Measurements from ENCODE around the gene TTC17. TPM values are rescaled to one million over a fixed set of nuclear protein-coding genes. Genes with fewer than 3 reads are reported as not detected.

TTC17 gene
- total RNA-seq, 1 donor from 2014 or later: 94.9 TPM

- TF ChIP-seq CTCF (conservative IDR thresholded peaks at IDR 0.05): no peak
- Mint-ChIP-seq H3K4me3 (no peak overlapping the region), H3K36me3 (peaks cover 27% of the 10 kb centered on the region), H3K4me1 (ENCODE audit: unreplicated experiment) (no peaks in the 10 kb centered on the region), H3K27me3 (no peaks in the 10 kb centered on the region), H3K9me3 (no peaks in the 10 kb centered on the region), H3K27ac (no peak overlapping the region)
- DNase-seq (ENCODE audit: extremely low spot score, unreplicated experiment): no peak
These were observed 76.2 kb downstream of the TTC17 start for GRCh38 chr11:43434893-43435292.

DNA sequence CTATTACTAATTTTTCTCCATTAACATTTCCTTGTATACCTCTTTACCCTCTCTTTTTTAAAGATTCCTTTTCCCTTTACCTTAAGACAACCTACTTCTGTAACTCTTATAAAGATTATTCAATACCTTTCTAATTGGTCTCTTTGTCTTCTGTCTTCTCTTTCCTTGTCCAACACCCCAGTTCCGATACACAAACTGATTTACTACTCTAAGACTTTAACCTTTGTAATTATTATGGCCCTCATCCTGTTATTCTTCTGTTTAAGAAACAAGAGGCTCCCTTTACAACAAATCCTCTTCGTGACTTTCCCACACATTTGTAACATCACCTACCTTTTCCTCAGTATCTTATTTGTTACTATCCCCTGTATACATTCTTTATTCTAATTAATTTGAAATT lies 81.8 kb downstream of the TTC17 start:
- no peak for TF ChIP-seq CTCF (conservative IDR thresholded peaks at IDR 0.05)
- Mint-ChIP-seq H3K4me3 (no peak overlapping the region), H3K4me1 (ENCODE audit: unreplicated experiment) (no peaks in the 10 kb centered on the region), H3K27ac (no peak overlapping the region), H3K27me3 (no peaks in the 10 kb centered on the region), H3K9me3 (no peaks in the 10 kb centered on the region), H3K36me3 (peaks cover 44% of the 10 kb centered on the region)
- no peak for DNase-seq (ENCODE audit: extremely low spot score, unreplicated experiment)

DNA sequence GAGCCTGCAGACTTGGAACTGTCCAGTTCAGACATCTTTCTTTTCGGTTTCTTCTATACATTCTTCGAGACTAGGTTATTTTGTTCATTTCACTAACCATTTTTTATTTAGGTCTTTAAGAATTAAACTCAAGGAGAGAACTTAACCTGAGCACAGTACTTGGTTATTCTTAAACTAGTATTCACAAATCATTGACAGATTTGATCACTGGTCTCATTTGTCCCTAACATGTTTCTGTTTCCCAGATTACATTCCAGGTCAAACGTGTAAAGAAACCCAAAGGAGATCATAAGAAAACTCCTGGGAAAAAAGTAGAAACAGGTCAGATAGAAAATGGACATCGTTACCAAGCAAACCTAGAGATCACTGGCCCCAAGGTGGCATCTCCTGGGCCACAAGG lies 85.1 kb downstream of the TTC17 start:
- no peak overlapping the region for H3K4me3 Mint-ChIP-seq
- DNase-seq (ENCODE audit: extremely low spot score, unreplicated experiment): no peak
- H3K27ac Mint-ChIP-seq: no peak overlapping the region
- TF ChIP-seq CTCF (conservative IDR thresholded peaks at IDR 0.05): no peak
- peaks cover 43% of the 10 kb centered on the region for H3K36me3 Mint-ChIP-seq
- no peaks in the 10 kb centered on the region for H3K4me1 Mint-ChIP-seq (ENCODE audit: unreplicated experiment)
- H3K27me3 Mint-ChIP-seq: no peaks in the 10 kb centered on the region
- H3K9me3 Mint-ChIP-seq: no peaks in the 10 kb centered on the region

- no peaks in the 10 kb centered on the region for H3K9me3 Mint-ChIP-seq
- no peak for DNase-seq (ENCODE audit: extremely low spot score, unreplicated experiment)
- no peak overlapping the region for H3K27ac Mint-ChIP-seq
- TF ChIP-seq CTCF (conservative IDR thresholded peaks at IDR 0.05): no peak
- no peaks in the 10 kb centered on the region for H3K4me1 Mint-ChIP-seq (ENCODE audit: unreplicated experiment)
- H3K27me3 Mint-ChIP-seq: no peaks in the 10 kb centered on the region
- H3K4me3 Mint-ChIP-seq: no peak overlapping the region
- peaks cover 38% of the 10 kb centered on the region for H3K36me3 Mint-ChIP-seq
These were observed 88.4 kb downstream of the TTC17 start for GRCh38 chr11:43447151-43447550.

GRCh38 chr11:43458486-43458885 lies 99.8 kb downstream of the TTC17 start:
- Mint-ChIP-seq H3K9me3 (peaks cover 6% of the 10 kb centered on the region), H3K27me3 (no peaks in the 10 kb centered on the region), H3K4me1 (ENCODE audit: unreplicated experiment) (no peaks in the 10 kb centered on the region), H3K27ac (no peak overlapping the region), H3K4me3 (no peak overlapping the region), H3K36me3 (peaks cover 50% of the 10 kb centered on the region)
- no peak for TF ChIP-seq CTCF (conservative IDR thresholded peaks at IDR 0.05)
- no peak for DNase-seq (ENCODE audit: extremely low spot score, unreplicated experiment)

DNA sequence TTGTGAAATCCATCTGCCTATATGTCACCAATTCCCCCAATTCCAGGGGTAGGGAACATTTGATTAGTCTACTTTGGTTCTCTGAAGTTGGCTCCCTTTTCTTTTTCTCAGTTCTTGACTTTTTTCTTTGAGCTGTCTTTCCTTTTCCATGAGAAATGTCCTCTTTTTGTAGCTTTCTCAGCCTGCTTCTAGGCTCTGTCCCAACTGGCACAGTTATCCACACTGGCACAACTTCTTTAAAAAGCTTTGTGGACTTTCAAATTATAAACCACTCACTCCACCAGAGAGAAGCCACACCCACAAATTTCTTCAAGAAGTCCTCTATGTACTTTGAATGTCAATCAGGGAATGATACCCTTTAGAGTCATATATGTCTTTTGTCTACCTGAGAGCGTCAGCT lies 100.5 kb downstream of the TTC17 start:
- H3K27ac Mint-ChIP-seq: no peak overlapping the region
- H3K4me3 Mint-ChIP-seq: no peak overlapping the region
- no peak for DNase-seq (ENCODE audit: extremely low spot score, unreplicated experiment)
- peaks cover 9% of the 10 kb centered on the region for H3K9me3 Mint-ChIP-seq
- no peak for TF ChIP-seq CTCF (conservative IDR thresholded peaks at IDR 0.05)
- no peaks in the 10 kb centered on the region for H3K4me1 Mint-ChIP-seq (ENCODE audit: unreplicated experiment)
- H3K36me3 Mint-ChIP-seq: peaks cover 56% of the 10 kb centered on the region
- no peaks in the 10 kb centered on the region for H3K27me3 Mint-ChIP-seq
